TTC549 (cell line): ENCODE results near the gene AP5Z1.

Source experiments
- FAIRE-seq: peaks from 2 replicates; lab custom pipeline; 2012; peaks lifted over from hg19 to GRCh38; lab: Jason Lieb, UNC

Gene AP5Z1

GRCh38 chr7:4803397-4804241 is 28.2 kb downstream of the AP5Z1 start:
- FAIRE-seq, result no peak

GRCh38 chr7:4805110-4805983 is 29.9 kb downstream of the AP5Z1 start:
- no peak for FAIRE-seq

DNA sequence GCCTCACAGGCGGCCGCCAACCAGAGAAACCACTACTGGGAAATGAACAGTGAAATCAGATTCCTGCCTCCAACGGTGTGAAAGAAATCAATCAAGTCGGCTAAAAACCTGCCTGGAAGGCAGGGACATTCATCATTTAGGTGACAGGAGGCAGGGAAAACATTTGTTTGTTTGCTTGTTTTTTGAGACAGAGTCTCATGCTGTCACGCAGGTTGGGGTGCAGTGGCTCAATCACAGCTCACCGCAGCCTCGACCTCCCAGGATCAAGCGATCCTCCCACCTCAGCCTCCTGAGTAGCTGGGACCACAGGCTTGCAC is 30.5 kb downstream of the AP5Z1 start:
- no peak for FAIRE-seq

- no peak for FAIRE-seq
These were observed 31.7 kb downstream of the AP5Z1 start for GRCh38 chr7:4806983-4807597.

DNA sequence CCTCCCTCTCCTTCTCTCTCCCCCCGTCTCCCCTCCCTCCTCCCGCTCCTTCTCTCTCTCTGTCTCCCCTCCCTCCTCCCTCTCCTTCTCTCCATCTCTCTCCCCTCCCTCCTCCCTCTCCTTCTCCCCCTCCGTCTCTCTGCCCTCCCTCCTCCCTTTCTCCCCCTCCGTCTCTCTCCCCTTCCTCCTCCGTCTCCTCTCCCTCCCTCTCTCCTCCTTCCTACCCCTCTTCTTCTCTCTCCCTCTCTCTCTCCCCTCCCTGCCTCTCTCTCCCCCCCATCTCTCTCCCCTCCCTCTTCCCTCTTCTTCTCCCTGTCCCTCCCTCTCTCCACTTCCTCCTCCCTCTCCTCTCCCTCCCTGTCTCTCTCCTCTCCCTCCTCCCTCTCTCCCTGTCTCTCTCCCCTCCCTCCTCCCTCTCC is 32.2 kb downstream of the AP5Z1 start:
- FAIRE-seq, result no peak

GRCh38 chr7:4808026-4808425 is 32.6 kb downstream of the AP5Z1 start:
- no peak for FAIRE-seq

DNA sequence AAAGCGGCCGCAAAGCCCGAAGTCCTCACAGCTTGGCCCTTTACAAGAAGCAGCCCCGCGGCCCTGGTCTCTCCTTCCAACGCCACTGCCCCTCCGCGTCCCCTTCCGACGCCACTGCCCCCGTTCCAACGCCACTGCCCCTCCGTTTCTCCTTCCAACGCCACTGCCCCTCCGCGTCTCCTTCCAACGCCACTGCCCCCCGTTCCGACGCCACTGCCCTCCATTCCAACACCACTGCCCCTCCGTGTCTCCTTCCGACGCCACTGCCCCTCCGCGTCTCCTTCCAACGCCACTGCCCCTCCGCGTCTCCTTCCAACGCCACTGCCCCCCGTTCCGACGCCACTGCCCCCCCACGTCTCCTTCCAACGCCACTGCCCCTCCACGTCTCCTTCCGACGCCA is 33.1 kb downstream of the AP5Z1 start:
- FAIRE-seq, result no peak

- FAIRE-seq, result no peak
These were observed 33.7 kb downstream of the AP5Z1 start for GRCh38 chr7:4809091-4809591.

GRCh38 chr7:4809666-4810065 is 34.2 kb downstream of the AP5Z1 start:
- no peak for FAIRE-seq

DNA sequence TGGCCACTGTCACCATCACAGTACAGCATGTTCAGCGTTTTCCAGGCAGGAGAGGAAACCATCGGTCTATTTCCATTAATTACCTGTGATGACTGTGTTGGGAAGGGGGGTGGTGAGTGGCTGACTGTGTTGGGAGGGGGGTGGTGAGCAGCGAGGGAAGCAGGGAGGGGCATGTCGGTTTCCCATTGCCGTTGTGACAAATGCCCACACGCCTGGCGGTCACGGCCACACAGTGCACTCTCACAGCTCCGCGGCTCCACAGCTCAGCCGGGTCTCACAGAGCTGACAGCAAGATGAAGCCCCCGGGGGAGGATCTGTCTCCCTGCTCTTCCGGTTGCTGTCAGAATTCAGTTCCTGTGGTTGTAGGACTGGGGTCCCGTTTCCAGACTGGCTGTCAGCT is 39.0 kb downstream of the AP5Z1 start:
- FAIRE-seq, result no peak

DNA sequence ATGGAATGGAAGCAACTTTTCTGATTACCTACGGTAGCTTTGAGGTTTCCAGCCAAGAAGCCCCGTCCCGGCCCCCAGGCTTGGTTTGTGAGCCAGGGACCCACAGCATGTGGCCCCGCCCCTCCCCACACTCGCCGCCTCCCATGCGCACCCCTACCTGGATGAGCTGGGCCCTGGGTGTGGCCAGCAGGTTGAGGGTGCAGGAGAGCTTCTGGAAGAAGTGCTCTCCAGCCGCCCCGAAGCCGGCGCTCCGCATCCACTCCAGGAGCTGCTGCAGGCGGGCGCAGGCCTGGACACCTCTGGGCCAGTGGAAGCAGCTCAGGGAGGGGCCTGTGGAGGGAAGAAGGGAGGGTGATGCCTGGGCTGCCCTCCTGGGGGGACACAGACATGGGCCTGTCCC is 39.7 kb downstream of the AP5Z1 start:
- no peak for FAIRE-seq

- no peak for FAIRE-seq
These were observed 40.4 kb downstream of the AP5Z1 start for GRCh38 chr7:4815609-4816418.

- FAIRE-seq, result no peak
These were observed 41.1 kb downstream of the AP5Z1 start for GRCh38 chr7:4816419-4817080.

DNA sequence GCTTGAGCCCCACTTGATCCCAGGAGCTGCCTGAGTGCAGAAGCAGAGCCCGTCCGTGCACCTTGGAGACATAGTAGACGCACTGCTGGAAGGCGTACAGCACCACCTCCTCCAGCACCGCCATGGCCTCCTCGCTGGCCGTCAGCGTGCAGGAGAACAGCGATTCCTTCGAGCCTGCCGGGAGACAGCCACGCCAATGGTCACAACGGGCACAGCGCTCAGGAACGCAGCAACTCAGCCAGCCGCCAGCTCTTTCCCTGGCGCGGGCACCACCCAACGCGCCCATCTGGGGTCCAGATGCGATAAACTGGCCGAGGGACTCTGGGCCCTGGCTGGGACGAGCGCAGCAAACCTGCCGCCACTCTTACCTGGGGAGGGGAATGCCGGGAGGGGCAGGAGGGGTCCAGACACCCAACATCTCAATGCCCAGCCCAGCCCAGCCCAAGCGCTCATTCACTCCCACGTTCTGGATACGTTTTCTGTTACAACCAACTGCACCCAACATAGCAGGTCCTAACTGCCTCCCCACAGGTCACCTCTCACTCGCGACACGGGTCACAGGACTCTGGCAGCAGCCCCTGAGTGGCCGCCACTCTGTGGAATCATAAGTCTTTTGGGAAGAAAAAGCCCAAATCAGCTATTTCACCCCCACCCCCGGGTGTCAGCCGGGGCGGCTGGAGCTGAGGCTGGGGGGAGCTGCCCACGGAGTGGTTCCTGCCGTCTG is 41.9 kb downstream of the AP5Z1 start:
- FAIRE-seq, result no peak

GRCh38 chr7:4818000-4818794 is 42.8 kb downstream of the AP5Z1 start:
- no peak for FAIRE-seq

GRCh38 chr7:4819560-4820404 is 44.4 kb downstream of the AP5Z1 start:
- FAIRE-seq, result no peak

DNA sequence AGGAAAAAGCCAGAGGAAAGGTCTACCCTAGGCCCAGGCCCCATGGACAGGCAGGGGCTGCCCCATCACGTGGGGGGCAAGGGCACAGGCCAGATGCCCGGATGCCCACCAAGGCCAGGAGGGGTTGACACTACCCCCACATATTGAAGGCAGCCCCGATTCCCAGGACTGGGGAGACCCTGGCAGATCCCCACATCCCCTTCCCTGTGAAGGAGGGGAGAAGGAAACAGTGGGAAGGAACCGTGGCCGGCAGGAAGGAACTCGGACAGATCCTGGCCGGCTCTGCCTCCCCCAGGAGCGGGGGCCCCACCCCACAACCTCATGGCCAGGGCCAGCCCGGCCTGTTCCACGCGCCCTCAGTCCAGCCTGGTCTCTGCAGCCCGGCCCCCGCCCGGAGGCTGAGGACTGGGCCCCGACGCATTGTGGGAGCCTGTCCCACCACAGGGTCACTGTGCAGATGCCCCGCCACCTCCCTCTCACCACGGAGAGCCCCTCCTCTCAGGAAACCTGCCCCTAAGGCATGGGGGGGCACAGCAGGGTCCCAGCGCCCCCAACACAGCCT is 45.1 kb downstream of the AP5Z1 start:
- no peak for FAIRE-seq

DNA sequence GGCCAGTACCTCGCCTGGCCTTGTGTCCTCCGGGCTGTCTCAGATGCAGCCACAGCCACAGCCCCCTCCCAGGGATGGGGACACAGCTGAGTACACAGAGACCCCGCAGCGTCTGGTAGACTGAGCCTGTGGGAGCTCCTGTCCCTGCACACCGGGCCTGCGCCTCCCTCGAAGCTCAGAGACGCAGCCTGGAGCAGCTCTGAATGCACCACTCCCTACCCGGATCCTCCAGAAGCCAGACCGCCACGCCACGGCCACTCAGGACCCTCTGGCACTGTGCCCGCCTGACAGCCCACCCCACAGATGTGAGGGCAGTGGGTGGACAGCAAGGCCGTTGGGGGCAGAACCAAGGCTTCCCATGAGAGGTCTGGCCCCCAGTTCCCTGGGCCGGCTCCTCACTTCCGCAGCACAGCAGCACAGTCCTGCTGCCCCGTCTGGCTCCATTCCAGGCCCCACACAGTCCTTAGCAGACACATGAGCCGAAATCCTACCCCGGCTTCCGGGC is 45.6 kb downstream of the AP5Z1 start:
- no peak for FAIRE-seq
